Hematopoietic multipotent progenitor cell treated with erythropoietin and hydrocortisone succinate and interleukin-3 and kit ligand, for 8 days (in vitro differentiated cells): ENCODE measurements around the gene PLCL2.

Experiments
- DNase-seq: peaks from one replicate; pipeline ENCODE4 v3.0.0-alpha.2; 2015

PLCL2 gene

DNA sequence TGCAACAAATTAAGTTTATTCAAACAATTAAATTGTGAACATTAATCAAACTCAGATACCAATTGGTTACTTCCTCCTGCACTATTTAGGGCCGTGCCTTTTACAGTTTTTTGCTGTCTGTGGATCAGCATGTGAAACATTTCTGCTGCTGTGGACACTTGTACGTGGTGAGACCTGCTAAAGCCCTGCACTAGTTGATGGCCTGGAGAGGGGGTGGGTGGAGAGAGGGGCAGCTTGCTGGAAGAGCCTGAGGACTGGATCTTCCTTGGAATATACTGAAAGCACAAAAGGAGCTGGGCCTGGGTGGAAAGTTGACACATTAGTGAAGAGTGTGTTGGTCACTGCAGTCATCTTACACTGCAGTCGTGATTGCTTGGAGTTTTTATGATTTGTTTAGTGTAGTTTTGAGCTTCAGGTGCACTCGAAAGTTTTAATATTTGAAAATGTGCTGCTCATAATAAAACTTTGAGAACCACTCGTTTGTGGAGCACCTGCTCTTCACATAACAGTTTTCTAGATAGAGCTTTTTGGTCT, 11.4 kb downstream of the PLCL2 start:
- DNase-seq = no peak

DNA sequence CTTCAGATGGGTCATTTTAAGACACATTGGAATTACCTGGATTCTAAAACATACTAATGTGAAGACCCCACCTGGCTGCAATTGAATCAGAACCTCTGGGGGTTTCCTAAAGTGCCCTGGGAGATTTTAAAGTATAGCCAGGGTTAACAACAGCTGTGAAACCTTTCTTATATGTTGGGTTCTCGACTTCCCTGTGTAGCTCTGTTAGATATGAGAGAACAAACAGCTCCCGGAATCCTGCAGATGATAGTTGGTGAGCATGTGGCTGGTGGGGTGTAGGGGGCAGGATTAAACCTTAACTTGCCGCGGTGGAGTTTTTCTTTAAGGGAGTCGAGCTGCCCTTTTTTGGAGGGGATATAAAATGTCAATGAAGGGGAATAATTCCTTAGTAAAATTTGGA, 12.1 kb downstream of the PLCL2 start:
- no peak for DNase-seq

DNA sequence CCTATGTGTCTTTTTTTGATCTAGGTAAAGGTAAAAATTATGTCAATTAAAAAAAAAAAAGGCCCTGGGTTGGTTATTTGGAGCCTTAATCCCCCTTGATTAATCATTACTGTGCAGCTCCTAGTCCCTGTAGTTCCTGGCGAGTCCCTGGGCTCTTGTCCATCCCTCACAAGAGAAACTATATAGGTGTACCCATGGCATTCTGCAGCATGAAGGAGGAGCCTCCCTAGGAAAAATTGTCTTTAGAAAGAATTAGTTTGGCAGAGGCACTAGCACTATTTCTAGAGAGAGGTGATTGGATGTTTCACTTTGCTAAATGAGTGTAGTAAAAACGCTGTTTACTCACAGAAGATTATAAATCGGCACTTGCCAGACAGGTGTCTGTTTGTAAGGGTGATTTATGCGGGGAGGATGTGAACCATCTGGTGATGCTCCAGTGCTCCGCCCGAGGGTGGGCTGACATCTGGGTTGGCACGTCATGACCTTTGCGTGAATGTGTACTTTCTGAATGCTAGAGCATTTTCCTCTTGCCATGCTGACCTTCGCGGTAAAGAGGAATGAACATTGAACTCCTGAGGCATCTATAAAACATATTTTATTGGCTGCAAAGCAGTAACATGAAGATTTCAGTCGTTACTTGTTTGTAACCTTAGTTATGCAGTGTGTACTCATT, 12.6 kb downstream of the PLCL2 start:
- no peak for DNase-seq

DNA sequence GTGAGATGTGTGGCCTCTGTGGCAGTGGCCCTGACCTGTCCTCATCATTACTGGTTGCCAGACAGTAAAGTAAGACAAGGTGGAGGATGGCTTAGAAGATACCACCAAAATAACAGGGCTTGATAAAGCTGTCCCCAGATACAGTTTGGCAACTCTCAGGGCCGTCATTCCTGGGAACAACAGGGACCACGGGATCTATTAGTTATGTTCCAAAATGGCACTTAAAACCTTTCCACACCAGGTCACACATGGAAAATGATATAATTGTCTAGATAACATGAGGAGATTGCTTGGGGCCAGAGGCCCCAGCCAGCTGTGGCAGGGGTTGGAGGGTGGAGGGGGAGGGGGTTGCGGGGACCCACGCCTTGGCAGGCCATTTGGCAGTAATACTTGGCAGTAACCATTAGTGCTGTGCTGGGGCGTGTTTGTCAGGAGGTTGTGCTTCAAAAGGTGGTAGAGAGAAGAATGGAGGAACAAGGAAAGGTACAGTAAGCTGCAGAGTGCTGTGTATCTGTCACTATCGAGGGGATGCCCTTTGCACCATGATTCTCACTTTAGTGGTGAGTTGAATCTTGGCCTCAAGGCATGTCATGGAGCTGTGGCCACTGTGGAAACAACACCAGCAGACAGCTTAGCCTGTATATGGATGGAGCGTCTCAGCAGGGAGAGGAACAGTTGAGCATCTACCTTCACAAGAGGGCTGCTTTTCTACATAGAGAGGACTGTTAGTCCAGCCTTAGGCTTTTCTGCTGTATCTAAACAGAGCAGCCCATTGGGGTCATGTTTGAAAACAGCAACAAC, 14.0 kb downstream of the PLCL2 start:
- DNase-seq = no peak

DNA sequence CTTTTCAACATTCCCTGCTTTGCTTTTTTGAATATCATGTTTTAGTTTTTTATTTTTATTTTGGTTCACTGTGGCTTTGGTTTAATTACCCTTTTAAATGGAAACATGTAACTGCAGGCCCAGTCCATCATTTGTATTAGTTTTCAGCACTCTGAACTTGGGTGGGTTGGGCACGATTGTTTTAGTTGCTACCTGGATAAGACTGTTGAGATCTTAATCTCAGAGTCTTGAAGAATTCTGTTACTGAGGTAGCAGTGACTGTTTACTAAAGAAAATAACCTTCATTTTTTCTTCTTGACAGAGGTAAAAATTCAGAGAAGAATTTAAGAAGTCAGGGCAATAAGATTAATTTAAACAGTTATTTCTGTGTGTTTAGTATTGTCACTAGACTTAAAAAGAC, 15.2 kb downstream of the PLCL2 start:
- no peak for DNase-seq

DNA sequence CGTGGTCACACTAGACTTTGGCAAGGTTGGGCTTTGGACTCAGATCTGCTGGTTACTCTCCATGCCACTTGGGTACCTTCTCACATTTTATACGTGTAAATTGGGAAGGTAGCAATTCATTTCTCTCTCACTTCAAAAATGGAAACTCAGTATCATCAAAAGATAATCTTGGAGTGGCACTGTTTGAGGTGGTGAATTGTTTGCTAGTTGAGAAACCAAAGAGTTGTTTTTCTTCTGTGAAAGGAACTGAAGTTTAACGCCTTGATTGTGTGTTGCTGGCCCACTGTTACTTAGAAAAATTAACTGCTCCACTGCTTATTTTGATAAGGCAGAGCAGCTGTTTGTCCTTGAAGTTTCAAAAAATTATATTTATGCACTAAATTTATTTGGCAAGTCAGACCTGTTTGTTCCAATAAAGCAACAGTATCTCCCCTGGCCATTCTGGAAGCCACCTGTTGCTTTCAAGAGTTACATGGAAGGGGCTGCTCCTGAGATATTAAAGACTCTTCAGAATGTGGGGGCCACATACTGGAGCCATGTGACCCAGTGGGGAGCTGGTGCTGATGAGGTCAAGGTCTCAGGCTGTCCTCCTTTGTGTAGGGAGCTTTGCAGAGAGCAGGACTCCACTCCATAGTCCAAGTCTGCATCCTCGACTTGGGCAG, 16.2 kb downstream of the PLCL2 start:
- no peak for DNase-seq

DNA sequence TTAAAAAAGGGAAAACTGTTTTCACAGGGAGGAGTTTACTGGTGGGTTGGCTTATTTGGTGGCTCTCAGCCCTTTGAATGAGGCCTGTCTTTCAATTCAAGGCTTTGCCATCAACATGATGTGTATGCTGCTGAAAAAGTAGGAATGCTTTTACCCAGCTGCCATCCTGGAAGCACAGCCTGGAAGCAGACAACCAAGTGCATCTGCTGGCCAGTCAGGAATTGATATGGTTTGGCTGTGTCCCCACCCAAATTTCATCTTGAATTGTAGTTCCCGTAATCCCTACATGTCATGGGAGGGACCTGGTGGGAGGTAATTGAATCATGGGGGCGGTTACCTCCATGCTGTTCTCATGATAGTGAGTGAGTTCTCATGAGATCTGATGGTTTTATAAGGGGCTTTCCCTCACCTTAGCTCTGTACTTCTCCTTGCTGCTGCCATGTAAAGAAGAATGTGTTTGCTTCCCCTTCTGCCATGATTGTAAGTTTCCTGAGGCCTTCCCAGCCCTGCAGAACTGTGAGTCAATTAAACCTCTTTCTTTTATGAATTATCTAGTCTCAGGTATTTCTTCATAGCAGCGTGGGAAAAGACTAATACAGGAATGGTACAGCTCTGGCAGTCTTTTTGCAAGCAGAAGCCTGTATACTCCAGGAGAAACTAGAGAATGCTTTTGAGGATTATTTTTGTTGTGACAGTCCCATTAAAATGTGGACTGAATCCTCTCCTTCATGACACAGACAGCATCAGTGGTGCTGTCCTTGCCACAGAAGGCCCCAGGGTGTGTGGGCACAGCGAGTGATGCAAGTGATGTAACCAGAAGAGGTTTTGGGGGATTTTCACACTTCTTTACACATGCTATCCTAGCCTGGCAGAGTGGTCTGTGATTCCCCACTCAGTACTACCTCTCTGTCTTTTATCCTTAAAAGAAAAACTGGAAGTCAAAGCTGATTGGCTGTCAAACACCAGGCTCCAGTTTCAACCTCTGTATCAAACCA, 20.0 kb downstream of the PLCL2 start:
- no peak for DNase-seq

DNA sequence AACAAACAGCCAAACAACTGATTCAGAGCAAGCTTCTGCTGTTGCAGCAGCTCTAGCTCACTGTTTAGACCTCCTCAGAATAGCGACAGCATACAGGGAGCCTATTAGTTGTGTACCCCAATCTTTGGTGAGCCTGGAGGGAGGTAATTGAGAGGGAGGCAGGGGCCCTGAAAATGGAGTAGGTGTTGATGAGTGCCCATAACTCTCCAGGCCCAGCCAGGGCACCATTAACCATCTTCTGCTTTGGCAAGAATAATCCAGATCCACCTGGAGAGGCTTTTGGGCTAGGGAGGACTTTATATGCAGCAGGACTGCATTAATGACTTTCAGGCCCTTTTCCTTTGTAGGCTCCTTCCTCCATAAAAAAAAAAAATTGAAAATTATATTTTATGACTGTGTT, 20.9 kb downstream of the PLCL2 start:
- no peak for DNase-seq

DNA sequence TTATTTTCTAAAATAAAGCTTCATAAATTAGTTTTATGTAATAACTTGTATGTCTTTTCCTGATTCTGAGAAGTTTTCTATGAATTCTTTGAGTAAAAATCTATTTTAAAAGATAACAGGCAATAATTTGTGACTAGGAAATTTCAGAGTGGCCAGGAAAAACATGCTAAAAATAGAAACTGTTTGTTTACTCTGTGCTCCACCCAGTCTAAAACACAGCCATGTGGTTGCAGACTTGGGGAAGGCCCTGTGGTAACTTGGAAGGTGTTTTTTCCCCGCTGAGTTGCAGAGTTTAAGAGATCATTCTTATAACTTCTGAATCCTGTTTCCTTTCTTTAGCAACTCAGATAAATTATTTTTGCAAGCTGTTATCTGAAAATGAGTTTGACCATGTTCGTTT, 21.9 kb downstream of the PLCL2 start:
- peak; percentile 51 for DNase-seq

DNA sequence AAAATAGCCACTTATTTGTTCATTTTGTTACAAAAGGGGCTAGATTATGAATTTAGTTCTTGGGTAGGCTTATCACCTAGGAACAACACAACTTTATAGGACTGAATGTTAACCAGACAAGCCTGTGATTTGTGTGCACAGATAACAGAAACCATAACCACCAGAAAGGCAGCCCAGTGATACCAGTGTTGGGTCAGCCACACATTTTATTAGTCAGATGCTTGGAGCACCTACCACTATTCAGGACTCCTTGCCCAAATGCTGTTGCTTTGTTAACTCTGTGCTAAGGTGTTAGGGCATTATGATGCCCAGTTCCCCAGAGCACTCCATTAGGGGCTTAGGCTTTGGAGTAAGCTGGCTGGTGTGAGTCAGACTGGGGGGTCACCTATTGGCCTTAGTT, 22.5 kb downstream of the PLCL2 start:
- peak; percentile 80 for DNase-seq

DNA sequence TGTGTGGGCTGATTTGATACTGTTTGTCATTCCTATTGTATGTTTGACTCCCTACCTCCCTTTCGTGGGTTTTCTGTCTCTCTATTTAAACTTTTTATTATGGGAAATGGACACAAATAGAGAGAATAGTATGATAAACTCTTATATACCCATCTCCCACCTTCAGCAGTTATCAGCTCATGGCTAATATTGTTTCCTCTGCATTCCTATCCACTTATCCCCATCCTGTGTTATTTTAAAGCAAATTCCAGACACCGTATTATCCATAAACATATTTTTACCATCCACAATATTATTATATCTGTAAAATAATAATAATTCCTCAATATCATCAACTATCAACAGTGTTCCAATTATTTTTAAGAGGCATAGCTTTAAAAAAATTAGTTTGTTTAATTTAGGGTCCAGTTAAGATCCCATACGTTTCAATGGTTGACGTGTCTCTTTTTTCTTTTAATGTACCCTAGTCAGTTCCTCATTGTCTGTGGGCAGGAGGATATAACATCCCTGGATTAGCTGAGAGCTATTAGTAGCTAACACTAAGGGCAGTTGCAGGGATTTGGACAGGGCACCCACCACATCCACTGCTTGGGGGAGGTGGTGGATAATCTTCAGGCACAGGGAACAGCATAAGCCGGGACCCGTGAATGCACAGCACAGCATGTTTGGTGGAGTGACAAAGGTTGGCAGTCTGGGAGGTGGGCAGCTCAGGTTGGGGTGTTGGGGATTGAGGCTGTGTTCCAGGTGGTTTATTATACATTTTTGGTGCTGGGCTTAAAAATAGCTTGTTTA, 23.5 kb downstream of the PLCL2 start:
- DNase-seq = no peak

DNA sequence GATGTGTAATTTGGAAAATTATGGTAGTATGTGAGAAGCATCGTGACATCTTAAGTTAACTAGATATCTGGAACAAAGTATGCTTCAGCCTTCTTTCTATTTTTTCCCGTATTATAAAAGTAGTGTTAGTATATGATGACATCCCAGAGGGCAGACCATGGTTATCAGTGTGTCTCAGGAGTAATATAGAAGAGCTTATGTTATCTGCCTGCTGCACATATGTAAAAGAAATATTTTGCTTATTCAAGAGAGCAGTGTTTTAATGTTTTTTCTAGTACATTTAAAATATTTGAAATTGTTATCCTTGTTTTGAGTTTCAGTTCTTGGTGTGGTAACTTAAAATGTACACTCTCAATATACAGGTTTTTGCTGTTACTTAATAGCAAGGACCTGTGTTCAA, 24.1 kb downstream of the PLCL2 start:
- peak; percentile 72 for DNase-seq

DNA sequence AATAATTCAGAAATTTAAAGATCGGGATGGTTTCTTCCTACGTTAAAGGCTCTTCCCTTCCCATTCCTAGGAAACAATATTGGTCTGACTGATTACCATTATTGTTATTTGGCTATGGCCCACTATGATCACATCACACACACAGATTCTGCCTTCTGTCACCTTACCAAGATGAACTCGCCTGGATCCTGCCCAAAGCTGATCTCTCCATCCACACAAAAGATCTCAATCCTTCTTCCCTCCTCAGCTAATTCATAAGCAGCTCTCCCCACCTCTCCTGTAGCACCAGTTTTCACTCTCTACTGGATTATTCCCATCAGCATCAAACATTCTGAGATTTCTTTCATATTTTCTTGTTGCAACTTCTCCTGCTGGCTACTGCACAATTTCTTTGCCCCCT, 25.0 kb downstream of the PLCL2 start:
- DNase-seq = no peak

DNA sequence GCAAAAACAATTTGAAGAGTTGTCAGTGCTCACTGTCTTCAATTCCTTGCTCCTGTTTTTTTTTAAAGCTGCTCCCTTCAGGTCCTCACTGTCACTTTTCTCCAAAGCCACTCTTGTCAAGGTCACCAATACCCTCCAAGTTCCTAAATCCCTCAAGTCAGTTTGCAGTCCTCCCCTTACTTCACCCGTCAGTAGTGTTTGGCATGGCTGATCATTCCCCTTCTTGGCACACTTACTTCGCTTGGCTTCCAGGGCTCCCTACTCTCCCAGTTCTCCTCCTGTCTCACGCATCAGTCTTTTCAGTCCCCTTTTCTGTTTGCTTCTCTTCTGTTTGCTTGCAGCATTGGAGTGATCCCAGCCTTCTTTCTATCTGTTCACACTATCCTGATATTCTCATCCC, 25.5 kb downstream of the PLCL2 start:
- DNase-seq = no peak

DNA sequence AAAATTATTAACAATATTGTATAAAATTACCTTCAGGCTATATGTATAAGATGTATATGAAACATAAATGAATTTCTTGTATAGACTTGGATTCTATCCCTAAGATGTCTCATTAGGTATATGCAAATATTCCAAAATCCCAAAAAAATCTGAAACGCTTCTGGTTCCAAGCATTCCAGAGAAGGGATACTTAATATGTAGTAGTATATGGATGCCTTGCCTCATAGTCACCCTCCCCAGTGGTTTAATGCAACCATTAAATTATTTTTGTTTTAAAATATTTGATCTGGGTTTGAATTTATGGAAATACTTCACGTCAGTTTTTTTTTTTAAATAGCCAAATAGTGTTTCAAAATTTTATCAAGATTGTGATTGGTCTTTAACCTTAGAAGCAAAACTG, 27.2 kb downstream of the PLCL2 start:
- no peak for DNase-seq

DNA sequence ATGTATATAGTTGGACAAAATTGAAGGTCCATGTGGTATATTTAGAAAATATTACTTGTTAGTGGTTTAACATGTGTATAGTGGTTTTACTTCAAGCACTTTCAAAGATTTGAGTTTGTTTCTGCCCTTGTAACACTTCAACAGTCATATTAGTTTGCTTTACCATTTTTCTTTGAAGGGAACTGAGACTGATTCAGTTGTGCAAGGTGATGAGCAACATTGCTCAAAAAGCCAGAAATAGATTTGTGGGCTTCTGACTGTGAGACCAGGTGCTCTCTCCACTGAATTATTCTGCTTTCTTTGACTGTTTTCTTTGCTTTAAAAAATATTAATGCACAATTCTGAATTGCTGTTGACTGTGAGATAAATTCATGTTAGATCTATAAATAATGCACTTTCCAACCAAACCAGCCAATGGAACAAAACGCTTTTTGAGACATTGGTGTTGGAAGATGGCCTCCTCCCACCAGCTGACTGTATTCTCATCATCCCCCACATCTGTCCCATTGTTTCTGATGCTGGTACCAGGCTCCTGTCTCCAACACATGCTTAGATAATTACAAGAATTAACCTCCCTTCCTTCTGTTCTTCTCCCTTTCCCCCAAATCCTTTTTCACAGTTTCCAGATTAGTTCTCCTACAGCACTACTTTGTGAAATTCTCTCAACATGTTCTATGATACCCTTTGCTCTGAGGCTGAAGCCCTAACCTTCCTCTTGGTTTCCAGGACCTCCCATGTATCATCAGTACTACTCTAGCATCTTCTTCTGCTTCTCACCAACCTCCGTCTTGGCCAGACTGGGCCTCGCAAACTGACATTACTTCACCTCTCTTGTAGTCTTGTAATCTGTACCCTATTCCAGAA, 27.9 kb downstream of the PLCL2 start:
- no peak for DNase-seq

DNA sequence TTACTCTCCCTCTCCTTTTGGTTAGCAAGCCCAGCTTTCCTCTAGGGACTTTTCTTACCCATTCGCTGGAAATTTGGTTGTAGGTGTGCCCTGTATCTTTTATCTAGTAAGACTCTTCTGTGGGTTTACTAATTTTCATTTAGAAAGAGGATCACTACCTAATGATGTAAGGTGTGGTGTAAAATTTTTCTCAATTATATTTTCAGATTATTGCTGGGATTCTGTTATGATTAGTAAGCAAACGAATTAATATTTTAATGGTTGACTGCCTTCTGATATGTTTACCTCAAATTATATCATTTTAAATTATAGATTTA, 28.5 kb downstream of the PLCL2 start:
- no peak for DNase-seq

DNA sequence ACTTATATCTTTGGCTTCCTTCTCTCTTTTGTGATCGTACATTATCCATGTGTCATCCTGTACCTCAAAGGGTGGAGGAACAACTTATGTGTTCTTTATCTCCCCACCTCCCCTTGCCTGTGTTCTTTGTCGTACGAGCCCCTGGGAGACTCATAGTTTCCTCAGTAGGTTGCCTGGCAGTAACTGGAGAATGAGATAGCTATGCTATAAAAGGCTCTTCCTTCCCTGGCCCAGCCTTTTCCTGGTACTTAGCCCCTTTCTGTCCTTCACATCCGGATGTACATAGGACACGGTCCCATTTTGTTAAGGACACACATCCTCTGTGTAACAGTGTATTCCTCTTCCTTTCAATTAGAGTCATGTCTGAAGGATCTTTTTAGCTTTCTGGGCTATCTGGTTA, 32.1 kb downstream of the PLCL2 start:
- peak; percentile 53 for DNase-seq

DNA sequence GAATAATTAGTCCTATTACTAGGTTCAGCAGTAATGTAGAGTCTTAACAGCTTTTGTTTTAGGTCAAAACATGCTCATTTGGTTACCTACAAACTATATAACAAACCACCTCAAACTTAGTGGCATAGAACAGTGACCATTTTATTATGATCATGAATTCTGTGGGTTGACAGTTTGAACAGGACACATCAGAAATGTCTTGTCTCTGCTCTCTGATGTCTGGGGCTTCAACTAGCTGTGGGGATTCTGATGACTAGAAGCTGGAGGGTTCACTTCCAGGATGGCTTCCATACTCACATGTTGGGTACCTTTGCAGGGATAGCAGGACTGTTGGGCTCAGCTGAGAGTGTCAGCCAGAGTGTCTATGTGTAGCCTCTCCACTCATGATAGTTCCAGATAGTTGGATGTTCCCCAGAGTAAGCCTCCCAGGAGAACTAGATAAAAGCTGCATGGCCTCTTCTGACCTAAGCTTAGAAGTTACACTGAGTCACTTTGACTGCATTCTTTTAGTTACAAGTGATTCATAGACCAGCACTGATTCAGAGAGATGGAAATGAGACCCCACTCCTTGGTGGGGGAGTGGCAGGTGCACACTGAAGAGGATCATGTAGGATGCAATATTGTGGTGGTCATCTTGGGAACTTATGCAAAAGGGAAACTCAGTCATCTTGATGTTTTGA, 32.6 kb downstream of the PLCL2 start:
- no peak for DNase-seq

DNA sequence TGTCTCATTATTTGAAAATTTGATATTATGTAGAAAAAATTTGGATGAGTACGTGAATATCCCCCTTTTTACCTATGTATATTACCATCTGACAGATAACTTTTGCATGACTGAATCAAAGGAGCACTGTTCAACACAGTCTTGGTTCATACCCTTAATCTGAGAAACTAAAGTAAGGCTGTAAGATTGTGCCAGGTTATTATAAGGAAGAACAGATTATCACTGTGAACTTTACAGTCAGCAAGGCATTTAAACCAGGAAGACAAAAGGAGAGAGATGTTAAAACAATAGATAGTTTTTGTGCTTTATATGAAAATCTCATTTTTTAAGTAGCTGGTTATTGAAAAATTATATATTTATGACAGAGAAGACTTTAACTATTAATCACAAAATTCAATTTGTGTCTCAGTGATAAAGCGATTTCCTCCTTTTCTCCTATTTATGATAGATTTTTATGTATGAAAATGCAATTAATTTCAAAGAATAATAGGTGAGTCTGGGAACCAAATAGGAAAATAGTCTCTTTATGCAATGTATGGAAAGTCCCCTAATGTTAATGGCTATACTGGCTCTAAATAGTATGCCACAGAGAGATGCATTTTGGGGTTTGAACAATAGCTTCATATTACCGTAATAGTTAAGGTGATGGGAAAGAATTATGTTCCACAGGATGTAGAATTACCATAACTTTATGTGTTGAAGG, 33.4 kb downstream of the PLCL2 start:
- DNase-seq = no peak
